Fibroblast of lung (primary cell): Measurements from ENCODE around the gene PKIG.

ENCODE experiments used
- EZH2 ChIP-seq: IDR thresholded peaks from 2 replicates; pipeline ENCODE4 v1.5.1; 2012; ENCODE audit warnings: low read length, control low read depth, mild to moderate bottlenecking; ENCODE audit errors: missing control alignments
- TF ChIP-seq, protein P1 (sequence below), 2 donors: IDR thresholded peaks in 1 of 2; conservative IDR thresholded peaks in 1 of 2; 1 replicate in 1 of 2; 2 replicates in 1 of 2; pipeline ENCODE4 v1.5.1; 2011 to 2012; ENCODE audit warnings: low read length in 2 of 2, control low read depth in 1 of 2, inconsistent platforms in 1 of 2, low read depth in 1 of 2, mild to moderate bottlenecking in 1 of 2

GRCh38 chr20:44649126-44649525, 66.7 kb downstream of the PKIG start:
- no peak for TF ChIP-seq EZH2
- TF ChIP-seq, protein P1, sequence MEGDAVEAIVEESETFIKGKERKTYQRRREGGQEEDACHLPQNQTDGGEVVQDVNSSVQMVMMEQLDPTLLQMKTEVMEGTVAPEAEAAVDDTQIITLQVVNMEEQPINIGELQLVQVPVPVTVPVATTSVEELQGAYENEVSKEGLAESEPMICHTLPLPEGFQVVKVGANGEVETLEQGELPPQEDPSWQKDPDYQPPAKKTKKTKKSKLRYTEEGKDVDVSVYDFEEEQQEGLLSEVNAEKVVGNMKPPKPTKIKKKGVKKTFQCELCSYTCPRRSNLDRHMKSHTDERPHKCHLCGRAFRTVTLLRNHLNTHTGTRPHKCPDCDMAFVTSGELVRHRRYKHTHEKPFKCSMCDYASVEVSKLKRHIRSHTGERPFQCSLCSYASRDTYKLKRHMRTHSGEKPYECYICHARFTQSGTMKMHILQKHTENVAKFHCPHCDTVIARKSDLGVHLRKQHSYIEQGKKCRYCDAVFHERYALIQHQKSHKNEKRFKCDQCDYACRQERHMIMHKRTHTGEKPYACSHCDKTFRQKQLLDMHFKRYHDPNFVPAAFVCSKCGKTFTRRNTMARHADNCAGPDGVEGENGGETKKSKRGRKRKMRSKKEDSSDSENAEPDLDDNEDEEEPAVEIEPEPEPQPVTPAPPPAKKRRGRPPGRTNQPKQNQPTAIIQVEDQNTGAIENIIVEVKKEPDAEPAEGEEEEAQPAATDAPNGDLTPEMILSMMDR (conservative IDR thresholded peaks at IDR 0.05 in 1 of 2, IDR thresholded peaks at IDR 0.05 in 1 of 2; ENCODE audit: low read depth in 1 of 2, low read length in 2 of 2): no peak
